ENCODE data around the gene EPYC.

GRCh38 chr12:90954921-90955320 lies 49.9 kb downstream of the EPYC start, which contains the start of gene CCER1:
- TF ChIP-seq POLR2AphosphoS5 (IDR thresholded peaks at IDR 0.05) (no peak), EP300 (IDR thresholded peaks at IDR 0.05) (no peak), CTCF (IDR thresholded peaks at IDR 0.05) (no peak), POLR2A (IDR thresholded peaks at IDR 0.05) (no peak)

Data from gastroesophageal sphincter (tissue), 3 donors.